IPS-15b (cell line): ENCODE measurements around the gene SDCCAG8.

Source experiments
- H3K27me3 ChIP-seq: one replicate; pipeline ENCODE4 v1.6.1; 2013; ENCODE audit warnings: low read length; ENCODE audit not compliant: control insufficient read depth, insufficient read depth
- H3K36me3 ChIP-seq: one replicate; pipeline ENCODE4 v1.6.1; 2013; ENCODE audit warnings: low read length; ENCODE audit not compliant: control insufficient read depth, insufficient read depth
- H3K4me1 ChIP-seq: one replicate; pipeline ENCODE4 v1.6.1; 2013; ENCODE audit warnings: mild to moderate bottlenecking, low read length; ENCODE audit not compliant: control insufficient read depth, insufficient read depth
- H3K4me3 ChIP-seq: one replicate; pipeline ENCODE4 v1.5.1; 2013; ENCODE audit warnings: low read depth, low read length
- H3K9ac ChIP-seq: one replicate; pipeline ENCODE4 v1.6.1; 2013; ENCODE audit warnings: low read depth, mild to moderate bottlenecking, low read length
- H3K9me3 ChIP-seq: one replicate; pipeline ENCODE4 v1.6.1; 2013; ENCODE audit warnings: mild to moderate bottlenecking, low read length; ENCODE audit not compliant: control insufficient read depth, insufficient read depth

The SDCCAG8 gene

GRCh38 chr1:243508943-243509342, 253.1 kb downstream of the SDCCAG8 start:
- Histone ChIP-seq H3K4me3 (no peak overlapping the region), H3K4me1 (peaks cover 4% of the 10 kb centered on the region), H3K27me3 (no peaks in the 10 kb centered on the region), H3K36me3 (no peaks in the 10 kb centered on the region), H3K9me3 (no peaks in the 10 kb centered on the region), H3K9ac (no peak overlapping the region)

GRCh38 chr1:243510928-243511327, 255.1 kb downstream of the SDCCAG8 start:
- H3K9ac ChIP-seq: no peak overlapping the region
- H3K36me3 ChIP-seq: no peaks in the 10 kb centered on the region
- H3K4me3 ChIP-seq: no peak overlapping the region
- peaks cover 4% of the 10 kb centered on the region for H3K4me1 ChIP-seq
- no peaks in the 10 kb centered on the region for H3K9me3 ChIP-seq
- no peaks in the 10 kb centered on the region for H3K27me3 ChIP-seq

GRCh38 chr1:243513726-243514491, 258.1 kb downstream of the SDCCAG8 start:
- Histone ChIP-seq H3K36me3 (no peaks in the 10 kb centered on the region), H3K4me3 (no peak overlapping the region), H3K9ac (no peak overlapping the region)

GRCh38 chr1:243514927-243515326, 259.1 kb downstream of the SDCCAG8 start:
- Histone ChIP-seq H3K4me3 (no peak overlapping the region), H3K9ac (no peak overlapping the region), H3K36me3 (no peaks in the 10 kb centered on the region), H3K9me3 (no peaks in the 10 kb centered on the region), H3K27me3 (no peaks in the 10 kb centered on the region), H3K4me1 (no peaks in the 10 kb centered on the region)

More at GRCh38 chr1:243513726-243514491, 258.1 kb downstream of the SDCCAG8 start:
- Histone ChIP-seq H3K4me1 (no peaks in the 10 kb centered on the region), H3K9me3 (no peaks in the 10 kb centered on the region), H3K27me3 (no peaks in the 10 kb centered on the region)

- H3K27me3 ChIP-seq: no peaks in the 10 kb centered on the region
- H3K4me3 ChIP-seq: no peak overlapping the region
- H3K4me1 ChIP-seq: no peaks in the 10 kb centered on the region
- no peaks in the 10 kb centered on the region for H3K9me3 ChIP-seq
- H3K9ac ChIP-seq: no peak overlapping the region
- H3K36me3 ChIP-seq: no peaks in the 10 kb centered on the region
These were observed 265.0 kb downstream of the SDCCAG8 start for GRCh38 chr1:243520831-243521230.

- no peak overlapping the region for H3K4me3 ChIP-seq
- no peak overlapping the region for H3K9ac ChIP-seq
- H3K27me3 ChIP-seq: no peaks in the 10 kb centered on the region
- no peaks in the 10 kb centered on the region for H3K36me3 ChIP-seq
- no peaks in the 10 kb centered on the region for H3K4me1 ChIP-seq
- no peaks in the 10 kb centered on the region for H3K9me3 ChIP-seq
These were observed 267.9 kb downstream of the SDCCAG8 start for GRCh38 chr1:243523766-243524165.

- Histone ChIP-seq H3K4me1 (no peaks in the 10 kb centered on the region), H3K4me3 (no peak overlapping the region), H3K9me3 (no peaks in the 10 kb centered on the region), H3K36me3 (no peaks in the 10 kb centered on the region), H3K9ac (no peak overlapping the region), H3K27me3 (no peaks in the 10 kb centered on the region)
These were observed 269.2 kb downstream of the SDCCAG8 start for GRCh38 chr1:243525085-243525487.

GRCh38 chr1:243526180-243526579, 270.3 kb downstream of the SDCCAG8 start:
- H3K27me3 ChIP-seq: no peaks in the 10 kb centered on the region
- H3K4me1 ChIP-seq: no peaks in the 10 kb centered on the region
- no peak overlapping the region for H3K4me3 ChIP-seq
- no peaks in the 10 kb centered on the region for H3K9me3 ChIP-seq
- no peaks in the 10 kb centered on the region for H3K36me3 ChIP-seq
- no peak overlapping the region for H3K9ac ChIP-seq

- Histone ChIP-seq H3K4me1 (no peaks in the 10 kb centered on the region), H3K9ac (no peak overlapping the region), H3K27me3 (no peaks in the 10 kb centered on the region), H3K4me3 (no peak overlapping the region), H3K36me3 (no peaks in the 10 kb centered on the region), H3K9me3 (no peaks in the 10 kb centered on the region)
These were observed 272.7 kb downstream of the SDCCAG8 start for GRCh38 chr1:243528459-243529121.

- Histone ChIP-seq H3K36me3 (no peaks in the 10 kb centered on the region), H3K4me3 (no peak overlapping the region), H3K9ac (no peak overlapping the region), H3K9me3 (no peaks in the 10 kb centered on the region), H3K4me1 (no peaks in the 10 kb centered on the region), H3K27me3 (no peaks in the 10 kb centered on the region)
These were observed 273.7 kb downstream of the SDCCAG8 start for GRCh38 chr1:243529512-243529911.

GRCh38 chr1:243535014-243535413, 279.2 kb downstream of the SDCCAG8 start:
- Histone ChIP-seq H3K9me3 (no peaks in the 10 kb centered on the region), H3K36me3 (no peaks in the 10 kb centered on the region), H3K4me1 (no peaks in the 10 kb centered on the region), H3K9ac (no peak overlapping the region), H3K4me3 (no peak overlapping the region), H3K27me3 (no peaks in the 10 kb centered on the region)

- H3K27me3 ChIP-seq: no peaks in the 10 kb centered on the region
- no peaks in the 10 kb centered on the region for H3K9me3 ChIP-seq
- no peaks in the 10 kb centered on the region for H3K4me1 ChIP-seq
- no peak overlapping the region for H3K9ac ChIP-seq
- no peak overlapping the region for H3K4me3 ChIP-seq
- H3K36me3 ChIP-seq: no peaks in the 10 kb centered on the region
These were observed 283.8 kb downstream of the SDCCAG8 start for GRCh38 chr1:243539636-243540035.
